Heart left ventricle (tissue), 13 donors: ENCODE measurements around the gene ZNF101.

Experiments used
- CTCF ChIP-seq, 12 donors: fragments of 200-600 bp; sonication (generic) in 4 of 12; IDR thresholded peaks; one replicate each; pipeline versions ENCODE4 v1.5.0 to v1.8.0; 2018 to 2022; ENCODE audit warnings: antibody characterized with exemption in 12 of 12, mild to moderate bottlenecking in 5 of 12
- POLR2A ChIP-seq, 2 donors: fragments of 450-650 bp; IDR thresholded peaks; one replicate each; pipeline ENCODE4 v1.6.1; 2017; ENCODE audit warnings: antibody characterized with exemption in 2 of 2, mild to moderate bottlenecking in 2 of 2, moderate library complexity in 2 of 2
- donor health status: ischemic (EF 13 %, LVEDD 7.1; RV severe dilation, severe dysfunction).
- donor health status: DM: no; HTN: yes; CAD: no.
- donor health status: DM: no; HTN: no; CAD: no.
- donor health status: ischemic (EF 25% LVEDD 6.9; RV normal size, moderate dysfunction).
- donor health status: ischemic (EF 25% LVEDD 5.7; RV mildly dilated, moderate dysfunction).
- donor health status: ischemic (EF 35%, LVEDD 5.7; RV mildly dilated, moderate dysfunction).
- donor health status: nonischemic (EF 11% LVEDD 7.7; RV severe dilation, severe dysfunction).
- donor health status: DM: yes; HTN: yes; CAD: no.
- donor health status: PGD.
- donor health status: ischemic (EF 29% LVEDD 5.4; RV normal size, mild dysfunction).
- donor health status: nonischemic (EF 23%, LVEDD 6.1; RV moderate dilation, normal function).

GRCh38 chr19:19696386-19696785 is 27.7 kb downstream of the ZNF101 start:
- TF ChIP-seq CTCF (IDR thresholded peaks at IDR 0.05), result no peak
- no peak for TF ChIP-seq POLR2A (IDR thresholded peaks at IDR 0.05)
